HepG2 (cell line): ENCODE measurements around the gene KRTAP10-2. TPM values are rescaled to one million over a fixed set of nuclear protein-coding genes. Genes with fewer than 3 reads are reported as not detected.

Source experiments
- AGO2 ChIP-seq: fragments of 200-400 bp; formaldehyde crosslinking; optimal IDR thresholded peaks from 2 replicates; pipeline ENCODE3; 2017; ENCODE audit warnings: mild to moderate bottlenecking, low read depth, low read length, moderate library complexity
- BATF2 ChIP-seq: sonication (generic); formaldehyde crosslinking; IDR thresholded peaks from 2 replicates; pipeline ENCODE4 v1.8.0; 2022; ENCODE audit warnings: mild to moderate bottlenecking, missing genetic modification reagents, moderate library complexity
- DNMT1 ChIP-seq: sonication (generic); formaldehyde crosslinking; IDR thresholded peaks from 2 replicates; pipeline ENCODE4 v1.5.1; 2020; ENCODE audit warnings: mild to moderate bottlenecking, missing genetic modification reagents
- DRAP1 ChIP-seq: IDR thresholded peaks from 2 replicates; pipeline ENCODE4 v1.6.1; 2016; ENCODE audit warnings: missing genetic modification reagents, missing compliant biosample characterization
- FUBP1 ChIP-seq: sonication (generic); formaldehyde crosslinking; IDR thresholded peaks from 2 replicates; pipeline ENCODE4 v1.5.1; 2020; ENCODE audit warnings: missing genetic modification reagents, mild to moderate bottlenecking, borderline replicate concordance
- IKZF5 ChIP-seq: IDR thresholded peaks from 2 replicates; pipeline ENCODE4 v1.6.1; 2018; ENCODE audit warnings: missing genetic modification reagents, mild to moderate bottlenecking, missing compliant biosample characterization
- IRF9 ChIP-seq: sonication (generic); formaldehyde crosslinking; IDR thresholded peaks from 2 replicates; pipeline ENCODE4 v1.8.0; 2022; ENCODE audit warnings: missing genetic modification reagents, mild to moderate bottlenecking, borderline replicate concordance
- NFKBIZ ChIP-seq: IDR thresholded peaks from 2 replicates; pipeline ENCODE4 v1.6.1; 2018; ENCODE audit warnings: missing genetic modification reagents, missing compliant biosample characterization
- REPIN1 ChIP-seq: sonication (generic); formaldehyde crosslinking; IDR thresholded peaks from 2 replicates; pipeline ENCODE4 v1.8.0; 2022; ENCODE audit warnings: missing genetic modification reagents, low read depth, mild to moderate bottlenecking, borderline replicate concordance
- RFXAP ChIP-seq: sonication (generic); formaldehyde crosslinking; IDR thresholded peaks from 2 replicates; pipeline ENCODE4 v1.4.0; 2020; ENCODE audit warnings: missing genetic modification reagents, borderline replicate concordance
- SMC3 ChIP-seq: IDR thresholded peaks from 2 replicates; pipeline ENCODE4 v1.6.1; 2011; ENCODE audit warnings: low read length, improper control_type of control experiment
- ZBTB4 ChIP-seq: sonication (generic); formaldehyde crosslinking; IDR thresholded peaks from 2 replicates; pipeline ENCODE4 v1.4.0; 2020; ENCODE audit warnings: missing genetic modification reagents, mild to moderate bottlenecking, borderline replicate concordance
- ZFP37 ChIP-seq: sonication (generic); formaldehyde crosslinking; IDR thresholded peaks from 2 replicates; pipeline ENCODE4 v1.4.0; 2020; ENCODE audit warnings: missing genetic modification reagents, borderline replicate concordance
- ZNF124 ChIP-seq: sonication (generic); formaldehyde crosslinking; IDR thresholded peaks from 2 replicates; pipeline ENCODE4 v1.4.0; 2020; ENCODE audit warnings: missing genetic modification reagents
- ZNF710 ChIP-seq: sonication (generic); formaldehyde crosslinking; IDR thresholded peaks from 2 replicates; pipeline ENCODE4 v1.5.0; 2020; ENCODE audit warnings: mild to moderate bottlenecking, missing genetic modification reagents, borderline replicate concordance
- ZNF740 ChIP-seq: sonication (generic); formaldehyde crosslinking; IDR thresholded peaks from 2 replicates; pipeline ENCODE4 v1.4.0; 2020; ENCODE audit warnings: missing genetic modification reagents
- polyA plus RNA-seq, 8 experiments: library from polyadenylated mRNA; depleted of rRNA in 3 of 8; stranded (reverse) in 7 of 8; unstranded in 1 of 8; fragments of >200 nt; fragmentation: Illumina TruSeq in 4 of 8; extraction: Trizol in 4 of 8; gene quantifications; 2 replicates each; pipeline versions ENCODE4 v1.2.1 to v1.2.3, GENCODE V29; 2011 to 2016; ENCODE audit warnings: low read depth in 4 of 8, missing spikeins in 1 of 8, mixed read lengths in 1 of 8; ENCODE audit not compliant: insufficient read depth in 1 of 8
- total RNA-seq, 5 experiments: library from RNA; depleted of rRNA; stranded (reverse); fragments of >200 nt; fragmentation: Illumina TruSeq; extraction: Trizol; gene quantifications; 2 replicates each; pipeline ENCODE4 v1.2.3, GENCODE V29; 2016; ENCODE audit warnings: low read depth in 1 of 5

KRTAP10-2 gene
- total and polyA plus RNA-seq, 2 of the 13 experiments (the other 11 are each of a cell fraction or from before 2014, with no cell fraction given), result not detected

GRCh38 chr21:44517175-44517899, 34.0 kb downstream of the KRTAP10-2 start (continued):
- peak; percentile 46; the same call in 1 of the 2 replicates for TF ChIP-seq RFXAP (CRISPR knock-in tag)
- no peak for TF ChIP-seq ZNF710 (CRISPR knock-in tag)
- TF ChIP-seq SMC3, result no peak
- TF ChIP-seq FUBP1, result no peak
- TF ChIP-seq IRF9 (CRISPR knock-in tag), result 0 out of 2 replicates have a peak, but pooled peaks have one; percentile 32
- 0 out of 2 replicates have a peak, but pooled peaks have one; percentile 55 for TF ChIP-seq REPIN1 (CRISPR knock-in tag)
- no peak for TF ChIP-seq ZNF124 (CRISPR knock-in tag)
- 0 out of 2 replicates have a peak, but pooled peaks have one; percentile 24 for TF ChIP-seq NFKBIZ (CRISPR knock-in tag)
- peak; percentile 71 for TF ChIP-seq AGO2
- TF ChIP-seq ZFP37 (CRISPR knock-in tag), result no peak
- peak; percentile 39; the same call in 1 of the 2 replicates for TF ChIP-seq IKZF5 (CRISPR knock-in tag)
- no peak for TF ChIP-seq BATF2
- TF ChIP-seq ZBTB4 (CRISPR knock-in tag), result 0 out of 2 replicates have a peak, but pooled peaks have one; percentile 56
- TF ChIP-seq DNMT1 (CRISPR knock-in tag), result no peak
- TF ChIP-seq DRAP1 (CRISPR knock-in tag), result peak; percentile 49; the same call in 1 of the 2 replicates
- peak; percentile 85 for TF ChIP-seq ZNF740 (CRISPR knock-in tag)
